Brain microvascular endothelial cell (primary cell): Measurements from ENCODE around the gene PPM1L.
"Not testable (repeated sequence)": the region's sequence is repeated elsewhere in the genome, so short reads cannot be mapped to it uniquely, and the experiment has no call there.

Experiments
- DNase-seq: peaks from one replicate; pipeline ENCODE4 v3.0.0-alpha.2; 2020
- H3K27ac ChIP-seq: fragments of 250-450 bp; sonication (Bioruptor Pico); 2 replicates; pipeline ENCODE4 v1.5.1; 2020; ENCODE audit warnings: mild to moderate bottlenecking, moderate library complexity
- H3K27me3 ChIP-seq: fragments of 250-450 bp; sonication (Bioruptor Pico); replicated peaks from 2 replicates; pipeline ENCODE4 v1.5.1; 2020; ENCODE audit warnings: mild to moderate bottlenecking
- H3K36me3 ChIP-seq: fragments of 250-450 bp; sonication (Bioruptor Pico); replicated peaks from 2 replicates; pipeline ENCODE4 v1.5.1; 2020; ENCODE audit warnings: mild to moderate bottlenecking
- H3K4me3 ChIP-seq: 2 replicates; pipeline ENCODE4 v1.5.1; 2011; ENCODE audit warnings: low read depth, mild to moderate bottlenecking, control low read depth, low read length, moderate library complexity
- in situ Hi-C: cut with HindIII; loops from 2 replicates; pipeline ENCODE4 v1.10.0; 2017; ENCODE audit warnings: low sequenced_read_pairs, low pct_ligation_motif_present
- TF ChIP-seq, protein P1 (sequence below): IDR thresholded peaks from 2 replicates; pipeline ENCODE4 v1.5.1; 2011; ENCODE audit warnings: low read depth, mild to moderate bottlenecking, moderate library complexity, low read length, control low read depth, inconsistent platforms; ENCODE audit errors: missing control alignments

PPM1L gene

DNA sequence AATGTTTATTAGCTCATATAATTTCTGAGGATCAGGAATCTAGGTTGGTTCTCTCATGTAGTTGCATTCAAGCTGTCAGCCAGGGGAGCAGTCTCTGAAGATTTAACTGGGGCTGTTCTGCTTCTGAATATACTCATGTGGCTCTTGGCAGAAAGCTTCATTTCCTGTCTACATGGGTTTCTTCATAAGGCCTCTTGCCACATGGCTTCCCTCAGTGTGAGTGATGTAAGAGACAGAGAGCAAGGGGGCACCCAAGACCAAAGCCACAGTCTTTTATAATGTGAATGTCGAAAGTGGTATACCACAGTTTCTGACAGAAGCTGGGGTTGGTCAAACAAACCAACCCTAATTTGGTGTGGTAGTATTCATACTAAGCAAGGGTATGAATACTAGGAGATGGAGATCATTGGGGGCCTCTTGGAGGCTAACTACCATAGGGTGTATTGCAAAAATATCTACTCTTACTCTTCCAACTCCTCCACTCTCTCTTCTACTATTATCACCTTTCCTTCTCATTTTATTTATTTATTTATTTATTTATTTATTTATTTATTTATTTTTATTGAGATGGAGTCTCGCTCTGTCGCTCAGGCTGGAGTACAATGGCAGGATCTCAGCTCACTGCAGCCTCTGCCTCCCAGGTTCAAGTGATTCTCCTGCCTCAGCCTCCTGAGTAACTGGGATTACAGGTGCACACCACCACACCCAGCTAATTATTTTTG, 225.3 kb downstream of the PPM1L start:
- no peaks in the 10 kb centered on the region for H3K27me3 ChIP-seq
- in situ Hi-C loops, result no loop called here
- no peak overlapping the region for H3K4me3 ChIP-seq
- no peak overlapping the region for H3K27ac ChIP-seq
- TF ChIP-seq, protein P1, sequence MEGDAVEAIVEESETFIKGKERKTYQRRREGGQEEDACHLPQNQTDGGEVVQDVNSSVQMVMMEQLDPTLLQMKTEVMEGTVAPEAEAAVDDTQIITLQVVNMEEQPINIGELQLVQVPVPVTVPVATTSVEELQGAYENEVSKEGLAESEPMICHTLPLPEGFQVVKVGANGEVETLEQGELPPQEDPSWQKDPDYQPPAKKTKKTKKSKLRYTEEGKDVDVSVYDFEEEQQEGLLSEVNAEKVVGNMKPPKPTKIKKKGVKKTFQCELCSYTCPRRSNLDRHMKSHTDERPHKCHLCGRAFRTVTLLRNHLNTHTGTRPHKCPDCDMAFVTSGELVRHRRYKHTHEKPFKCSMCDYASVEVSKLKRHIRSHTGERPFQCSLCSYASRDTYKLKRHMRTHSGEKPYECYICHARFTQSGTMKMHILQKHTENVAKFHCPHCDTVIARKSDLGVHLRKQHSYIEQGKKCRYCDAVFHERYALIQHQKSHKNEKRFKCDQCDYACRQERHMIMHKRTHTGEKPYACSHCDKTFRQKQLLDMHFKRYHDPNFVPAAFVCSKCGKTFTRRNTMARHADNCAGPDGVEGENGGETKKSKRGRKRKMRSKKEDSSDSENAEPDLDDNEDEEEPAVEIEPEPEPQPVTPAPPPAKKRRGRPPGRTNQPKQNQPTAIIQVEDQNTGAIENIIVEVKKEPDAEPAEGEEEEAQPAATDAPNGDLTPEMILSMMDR, result no peak
- no peaks in the 10 kb centered on the region for H3K36me3 ChIP-seq
- no peak for DNase-seq

DNA sequence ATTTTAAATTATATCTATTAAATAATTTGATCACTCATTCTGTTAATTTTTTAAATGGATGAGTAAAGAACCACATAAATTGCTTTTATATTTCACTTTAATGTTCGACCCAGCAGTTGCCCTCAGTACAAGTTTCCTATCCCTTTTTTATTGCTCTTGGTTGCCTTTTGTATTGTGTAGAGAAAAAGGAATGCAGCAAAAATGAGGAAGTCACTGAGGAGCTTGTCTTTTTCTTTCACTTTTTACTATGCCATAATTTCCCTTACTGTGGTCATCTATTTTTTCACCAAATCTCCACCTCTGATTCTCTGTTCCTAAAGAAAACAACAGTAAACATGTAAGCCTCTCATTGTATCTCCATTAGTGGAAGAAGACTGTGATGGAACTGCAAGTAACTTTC, 226.5 kb downstream of the PPM1L start:
- no peak overlapping the region for H3K27ac ChIP-seq
- TF ChIP-seq, protein P1, result no peak
- no peaks in the 10 kb centered on the region for H3K27me3 ChIP-seq
- in situ Hi-C loops, result no loop called here
- H3K4me3 ChIP-seq, result no peak overlapping the region
- H3K36me3 ChIP-seq, result no peaks in the 10 kb centered on the region
- no peak for DNase-seq

DNA sequence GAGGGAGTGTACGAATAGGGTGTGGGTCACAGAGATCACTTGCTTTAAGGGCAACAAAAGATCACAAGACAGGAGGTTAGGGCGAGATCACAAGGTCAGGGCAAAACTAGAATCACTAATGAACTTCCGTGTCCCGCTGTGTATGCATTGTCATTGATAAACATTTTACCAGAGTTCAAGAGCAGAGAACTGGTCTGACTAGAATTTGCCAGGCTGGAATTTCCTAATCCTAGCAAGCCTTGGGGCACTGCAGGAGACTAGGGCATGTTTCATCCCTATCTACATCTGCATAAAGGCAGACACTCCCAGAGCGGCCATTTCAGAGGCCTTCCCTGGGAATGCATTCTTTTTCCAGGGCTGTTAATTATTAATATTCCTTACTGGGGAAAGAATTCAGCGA, 227.9 kb downstream of the PPM1L start:
- H3K4me3 ChIP-seq, H3K27me3 ChIP-seq, H3K27ac ChIP-seq, DNase-seq, H3K36me3 ChIP-seq, in situ Hi-C loops: not testable (repeated sequence)

DNA sequence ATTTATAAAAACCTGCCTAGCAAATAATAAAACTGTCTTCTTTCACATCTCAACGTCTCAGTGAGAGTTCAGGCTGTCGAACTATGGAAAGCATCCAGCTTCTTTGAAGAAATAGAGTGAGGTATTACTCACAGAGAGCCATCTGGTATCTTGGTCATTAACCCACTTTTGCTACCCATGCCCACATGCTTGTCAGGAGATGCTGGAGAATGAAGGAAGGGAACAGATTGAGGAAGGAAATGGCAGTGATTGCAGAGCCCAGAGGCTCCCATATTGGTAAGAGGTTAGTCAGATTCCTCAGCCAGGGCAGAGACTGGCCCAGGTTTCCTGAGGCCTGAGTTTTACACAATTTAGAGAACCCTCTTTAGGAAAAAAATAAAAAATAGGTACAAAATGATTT, 230.0 kb downstream of the PPM1L start:
- in situ Hi-C loops, result no loop called here
- TF ChIP-seq, protein P1, result no peak
- Histone ChIP-seq H3K27ac (no peak overlapping the region), H3K36me3 (no peaks in the 10 kb centered on the region), H3K4me3 (no peak overlapping the region), H3K27me3 (no peaks in the 10 kb centered on the region)
- no peak for DNase-seq

DNA sequence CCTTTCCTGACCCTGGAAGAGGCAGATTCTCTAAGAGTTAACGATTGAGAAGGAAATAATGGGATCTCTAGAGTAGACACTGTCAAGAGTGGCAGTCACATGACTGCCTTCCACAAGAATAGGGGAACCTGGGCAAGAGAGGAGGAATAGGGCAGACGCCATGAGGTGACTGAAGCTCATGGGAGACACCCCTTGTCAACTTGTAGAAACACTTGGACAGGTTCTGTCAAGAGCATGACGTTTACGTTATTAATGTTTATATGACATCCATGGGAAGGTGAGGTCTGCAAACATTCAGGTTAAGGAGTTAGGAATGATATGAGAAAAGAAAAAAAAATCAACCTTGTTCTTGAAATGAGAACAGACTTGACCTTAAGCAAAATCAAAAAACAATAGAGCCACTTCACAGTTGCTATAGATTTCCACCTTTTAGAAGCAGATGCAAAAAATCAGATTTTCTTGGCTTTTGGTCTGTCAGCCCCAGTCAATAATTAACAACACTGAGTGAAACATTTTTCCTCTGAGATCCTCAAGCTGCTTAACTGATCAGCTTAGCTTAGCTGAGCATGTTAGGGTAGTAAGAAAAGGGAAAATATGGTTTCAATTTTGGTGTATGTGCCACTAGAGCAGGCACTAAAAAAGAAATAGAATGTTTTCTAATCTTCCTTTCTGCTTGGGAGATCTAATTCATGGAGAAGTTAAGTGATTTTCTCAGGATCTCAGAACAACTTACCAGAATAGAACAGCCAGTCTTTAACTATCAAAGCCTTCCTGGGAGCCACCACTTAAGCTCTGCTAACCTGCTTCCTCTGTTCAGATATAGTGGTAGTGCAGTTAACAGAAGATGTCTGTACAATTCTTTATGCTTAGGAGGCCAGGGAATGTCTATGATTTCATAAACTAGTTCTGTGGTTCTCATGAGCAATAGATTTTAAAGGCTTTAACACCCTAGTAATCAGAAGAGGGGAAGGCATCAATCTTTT, 232.2 kb downstream of the PPM1L start:
- TF ChIP-seq, protein P1, result no peak
- no peak for DNase-seq
- no peaks in the 10 kb centered on the region for H3K36me3 ChIP-seq

DNA sequence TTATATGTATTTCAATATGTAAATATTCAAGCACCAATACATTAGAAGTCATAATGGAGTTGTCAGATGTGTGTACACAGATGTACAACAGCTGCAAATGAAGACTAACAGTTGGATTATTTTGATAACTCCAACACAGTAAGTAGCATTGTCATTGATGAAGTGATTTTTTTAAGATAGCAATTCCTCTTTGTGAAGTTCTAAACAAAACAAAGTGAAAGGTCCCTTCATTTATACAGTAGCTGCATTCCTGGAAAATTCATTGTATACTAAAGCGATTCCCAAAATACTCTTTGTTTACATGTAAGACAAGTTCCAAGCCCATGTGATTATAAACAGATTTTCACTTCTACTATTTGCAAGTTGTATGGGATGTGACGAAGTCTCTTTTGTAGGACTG, 234.4 kb downstream of the PPM1L start:
- in situ Hi-C loops, result no loop called here
- no peaks in the 10 kb centered on the region for H3K36me3 ChIP-seq
- no peak for DNase-seq
- H3K4me3 ChIP-seq, result no peak overlapping the region
- no peaks in the 10 kb centered on the region for H3K27me3 ChIP-seq
- TF ChIP-seq, protein P1, result no peak
- H3K27ac ChIP-seq, result no peak overlapping the region

More for the DNA sequence above, 232.2 kb downstream of the PPM1L start:
- Histone ChIP-seq H3K4me3 (no peak overlapping the region), H3K27ac (no peak overlapping the region), H3K27me3 (no peaks in the 10 kb centered on the region)
- in situ Hi-C loops, result no loop called here
